GM19455 (cell line): Measurements from ENCODE around the gene KCNMA1.

Source experiments
- ATAC-seq: cut with Tn5 transposase; IDR thresholded peaks from one replicate; pipeline ENCODE4 v1.9.1; 2021; ENCODE audit not compliant: unreplicated experiment

KCNMA1 gene

GRCh38 chr10:77011874-77012811 lies 625.5 kb downstream of the KCNMA1 start:
- ATAC-seq, result no peak

GRCh38 chr10:77010430-77010829 lies 627.2 kb downstream of the KCNMA1 start:
- no peak for ATAC-seq

- ATAC-seq, result peak; percentile 91
Measured at GRCh38 chr10:77007834-77008233, 629.8 kb downstream of the KCNMA1 start.

- no peak for ATAC-seq
Measured at GRCh38 chr10:77006836-77007511, 630.6 kb downstream of the KCNMA1 start.

- no peak for ATAC-seq
Measured at GRCh38 chr10:77005871-77006270, 631.7 kb downstream of the KCNMA1 start.

- ATAC-seq, result no peak
Measured at GRCh38 chr10:77004917-77005564, 632.6 kb downstream of the KCNMA1 start.

GRCh38 chr10:77002872-77003271 lies 634.7 kb downstream of the KCNMA1 start:
- ATAC-seq, result no peak

GRCh38 chr10:77001206-77001605 lies 636.4 kb downstream of the KCNMA1 start:
- no peak for ATAC-seq

GRCh38 chr10:76998451-76998850 lies 639.2 kb downstream of the KCNMA1 start:
- no peak for ATAC-seq

- ATAC-seq, result no peak
Measured at GRCh38 chr10:76997631-76998030, 640.0 kb downstream of the KCNMA1 start.

- ATAC-seq, result no peak
Measured at GRCh38 chr10:76995023-76995422, 642.6 kb downstream of the KCNMA1 start.

- ATAC-seq, result no peak
Measured at GRCh38 chr10:76993213-76993612, 644.4 kb downstream of the KCNMA1 start.

- ATAC-seq, result no peak
Measured at GRCh38 chr10:76992467-76992866, 645.1 kb downstream of the KCNMA1 start.

- ATAC-seq, result no peak
Measured at GRCh38 chr10:76991621-76992020, 646.0 kb downstream of the KCNMA1 start.

GRCh38 chr10:76990561-76990960 lies 647.0 kb downstream of the KCNMA1 start:
- no peak for ATAC-seq

- peak; percentile 92 for ATAC-seq
Measured at GRCh38 chr10:76984559-76985443, 652.8 kb downstream of the KCNMA1 start.

- no peak for ATAC-seq
Measured at GRCh38 chr10:76983624-76984023, 654.0 kb downstream of the KCNMA1 start.

- ATAC-seq, result no peak
Measured at GRCh38 chr10:76982671-76983070, 654.9 kb downstream of the KCNMA1 start.

GRCh38 chr10:76981251-76981650 lies 656.4 kb downstream of the KCNMA1 start:
- ATAC-seq, result no peak

GRCh38 chr10:76977901-76978300 lies 659.7 kb downstream of the KCNMA1 start:
- no peak for ATAC-seq

GRCh38 chr10:76977046-76977445 lies 660.6 kb downstream of the KCNMA1 start:
- ATAC-seq, result no peak
